ENCODE data around the gene XPO4. TPM values are rescaled to one million over a fixed set of nuclear protein-coding genes. Genes with fewer than 3 reads are reported as not detected.

Gene XPO4
- total RNA-seq, 2 donors from 2014 or later, result 9.1 to 9.6 TPM

- no peaks in the 10 kb centered on the region for H3K4me1 ChIP-seq
- no peak overlapping the region for H3K27ac ChIP-seq
- 91 to 92% methylated on average over 3 of the region's 3 CpGs for WGBS, 2 donors
- DNase-seq (no peak), ATAC-seq (no peak)
- intact Hi-C loops (cut with DNase I), result no loop called here
- peaks cover 0 to 7% of the 10 kb centered on the region in 2 donors for H3K36me3 ChIP-seq (replicated peaks in 1 of 2; ENCODE audit: insufficient read depth in 1 of 2, low read depth in 2 of 2)
- no peak overlapping the region for H3K4me3 ChIP-seq
- TF ChIP-seq POLR2A (IDR thresholded peaks at IDR 0.05) (no peak), CTCF (IDR thresholded peaks at IDR 0.05) (no peak)
- H3K9me3 ChIP-seq, result no peaks in the 10 kb centered on the region
- H3K27me3 ChIP-seq, result no peaks in the 10 kb centered on the region
Measured at GRCh38 chr13:20803180-20803965, 99.2 kb downstream of the XPO4 start.

- no peak overlapping the region for H3K27ac ChIP-seq
- intact Hi-C loops (cut with DNase I), result no loop called here
- H3K4me3 ChIP-seq, result no peak overlapping the region
- ATAC-seq (no peak), DNase-seq (no peak)
- no peaks in the 10 kb centered on the region for H3K4me1 ChIP-seq
- H3K27me3 ChIP-seq, result no peaks in the 10 kb centered on the region
- 50 to 57% methylated on average over 2 of the region's 2 CpGs for WGBS, 2 donors
- H3K9me3 ChIP-seq, result no peaks in the 10 kb centered on the region
- peaks cover 2 to 3% of the 10 kb centered on the region in 2 donors for H3K36me3 ChIP-seq (replicated peaks in 1 of 2; ENCODE audit: insufficient read depth in 1 of 2, low read depth in 2 of 2)
- TF ChIP-seq CTCF (IDR thresholded peaks at IDR 0.05) (no peak), POLR2A (IDR thresholded peaks at IDR 0.05) (no peak)
Measured at GRCh38 chr13:20801707-20802106, 100.8 kb downstream of the XPO4 start.

GRCh38 chr13:20799726-20800416 is 102.7 kb downstream of the XPO4 start:
- 70 to 72% methylated on average over 6 of the region's 6 CpGs for WGBS, 2 donors
- Histone ChIP-seq H3K27me3 (no peaks in the 10 kb centered on the region), H3K36me3 (replicated peaks in 1 of 2; ENCODE audit: insufficient read depth in 1 of 2, low read depth in 2 of 2) (peaks cover 4 to 8% of the 10 kb centered on the region in 2 donors), H3K4me1 (no peaks in the 10 kb centered on the region), H3K27ac (no peak overlapping the region), H3K9me3 (no peaks in the 10 kb centered on the region), H3K4me3 (no peak overlapping the region)
- ATAC-seq, result no peak
- intact Hi-C loops (cut with DNase I), result no loop called here
- no peak for DNase-seq
- TF ChIP-seq CTCF (IDR thresholded peaks at IDR 0.05) (no peak), POLR2A (IDR thresholded peaks at IDR 0.05) (no peak)

- DNase-seq, result no peak
- Histone ChIP-seq H3K27me3 (no peaks in the 10 kb centered on the region), H3K4me3 (no peak overlapping the region), H3K9me3 (no peaks in the 10 kb centered on the region), H3K4me1 (no peaks in the 10 kb centered on the region), H3K36me3 (replicated peaks in 1 of 2; ENCODE audit: insufficient read depth in 1 of 2, low read depth in 2 of 2) (peaks cover 4 to 8% of the 10 kb centered on the region in 2 donors), H3K27ac (no peak overlapping the region)
- 84 to 94% methylated on average over 4 of the region's 4 CpGs for WGBS, 2 donors
- TF ChIP-seq POLR2A (IDR thresholded peaks at IDR 0.05) (no peak), CTCF (IDR thresholded peaks at IDR 0.05) (no peak)
- intact Hi-C loops (cut with DNase I), result no loop called here
- no peak for ATAC-seq
Measured at GRCh38 chr13:20798027-20798426, 104.5 kb downstream of the XPO4 start.

Measured in body of pancreas (tissue), 4 donors.